Fibroblast of lung (primary cell): ENCODE data around the gene GRHL3. TPM values are rescaled to one million over a fixed set of nuclear protein-coding genes. Genes with fewer than 3 reads are reported as not detected.

Experiments
- DNase-seq, 2 donors: peaks; one replicate each; pipeline versions ENCODE4 v3.0.0 to v3.0.0-alpha.2; 2010; ENCODE audit warnings: low read depth in 2 of 2
- H2AFZ ChIP-seq: 2 replicates; pipeline ENCODE4 v1.5.1; 2012; ENCODE audit warnings: low read length, control low read depth, inconsistent platforms
- H3K27ac ChIP-seq: 2 replicates; pipeline ENCODE4 v1.5.1; 2011; ENCODE audit warnings: low read length, control low read depth; ENCODE audit not compliant: insufficient read depth
- H3K27me3 ChIP-seq: 2 replicates; pipeline ENCODE4 v1.5.1; 2011; ENCODE audit warnings: mild to moderate bottlenecking, low read length; ENCODE audit not compliant: control insufficient read depth, insufficient read depth
- H3K36me3 ChIP-seq: 2 replicates; pipeline ENCODE4 v1.5.1; 2011; ENCODE audit warnings: low read length; ENCODE audit not compliant: control insufficient read depth, insufficient read depth
- H3K4me1 ChIP-seq: 2 replicates; pipeline ENCODE4 v1.5.1; 2011; ENCODE audit warnings: low read length; ENCODE audit not compliant: control insufficient read depth, insufficient read depth; ENCODE audit errors: extremely low read depth
- H3K4me2 ChIP-seq: 2 replicates; pipeline ENCODE4 v1.5.1; 2011; ENCODE audit warnings: low read length, control low read depth; ENCODE audit not compliant: insufficient read depth; ENCODE audit errors: extremely low read depth
- H3K4me3 ChIP-seq, 4 experiments: fragments of 200-600 bp in 1 of 4; sonication (generic) in 1 of 4; replicated peaks in 1 of 4; 2 replicates each; pipeline ENCODE4 v1.5.1; 2011 to 2016; ENCODE audit warnings: low read length in 4 of 4, low read depth in 3 of 4, mild to moderate bottlenecking in 3 of 4, control low read depth in 2 of 4, inconsistent platforms in 1 of 4, mixed read lengths in 1 of 4; ENCODE audit not compliant: insufficient read depth in 1 of 4; ENCODE audit errors: control extremely low read depth in 1 of 4
- H3K79me2 ChIP-seq: 2 replicates; pipeline ENCODE4 v1.5.1; 2012; ENCODE audit warnings: mild to moderate bottlenecking, low read length, inconsistent platforms; ENCODE audit not compliant: control insufficient read depth, insufficient read depth
- H3K9ac ChIP-seq: 2 replicates; pipeline ENCODE4 v1.5.1; 2011; ENCODE audit warnings: mild to moderate bottlenecking, low read length, control low read depth; ENCODE audit not compliant: insufficient read depth
- H3K9me3 ChIP-seq: 2 replicates; pipeline ENCODE4 v1.5.1; 2012; ENCODE audit warnings: low read depth, low read length; ENCODE audit not compliant: control insufficient read depth, insufficient read depth
- H4K20me1 ChIP-seq: 2 replicates; pipeline ENCODE4 v1.5.1; 2011; ENCODE audit warnings: low read length; ENCODE audit not compliant: control insufficient read depth, insufficient read depth; ENCODE audit errors: extremely low read depth
- CTCF ChIP-seq, 2 donors: IDR thresholded peaks in 1 of 2; conservative IDR thresholded peaks in 1 of 2; 1 replicate in 1 of 2; 2 replicates in 1 of 2; pipeline ENCODE4 v1.5.1; 2011 to 2012; ENCODE audit warnings: low read length in 2 of 2, control low read depth in 1 of 2, inconsistent platforms in 1 of 2, low read depth in 1 of 2, mild to moderate bottlenecking in 1 of 2
- EZH2 ChIP-seq: IDR thresholded peaks from 2 replicates; pipeline ENCODE4 v1.5.1; 2012; ENCODE audit warnings: low read length, control low read depth, mild to moderate bottlenecking; ENCODE audit errors: missing control alignments
- polyA plus RNA-seq, 2 donors: library from polyadenylated mRNA; depleted of rRNA in 1 of 2; stranded (reverse) in 1 of 2; unstranded in 1 of 2; fragments of >200 nt; gene quantifications; 2 replicates each; pipeline ENCODE4 v1.2.1, GENCODE V29; 2011 to 2012; ENCODE audit warnings: missing spikeins in 1 of 2
- total RNA-seq: library from RNA; depleted of rRNA; stranded (reverse); fragments of >200 nt; gene quantifications from 2 replicates; pipeline ENCODE4 v1.2.1, GENCODE V29; 2014

GRHL3 gene
- total and polyA plus RNA-seq, 2 donors (not counting 1 experiment from before 2014, with no cell fraction given) = 0.03 TPM; not detected in 1

- no peak overlapping the region for H3K9ac ChIP-seq
- no peaks in the 10 kb centered on the region for H3K27me3 ChIP-seq
- H3K4me1 ChIP-seq = peaks cover 4% of the 10 kb centered on the region
- no peak overlapping the region for H3K27ac ChIP-seq
- no peak overlapping the region for H2AFZ ChIP-seq
- TF ChIP-seq EZH2 (no peak), CTCF (conservative IDR thresholded peaks at IDR 0.05 in 1 of 2, IDR thresholded peaks at IDR 0.05 in 1 of 2; ENCODE audit: low read depth in 1 of 2, low read length in 2 of 2) (peak; percentile 23 to 36)
- no peaks in the 10 kb centered on the region for H3K79me2 ChIP-seq
- H4K20me1 ChIP-seq = no peaks in the 10 kb centered on the region
- peaks cover 2% of the 10 kb centered on the region for H3K36me3 ChIP-seq
- no peak overlapping the region for H3K4me3 ChIP-seq
- H3K4me2 ChIP-seq = no peak overlapping the region
- no peaks in the 10 kb centered on the region for H3K9me3 ChIP-seq
- peak in 1 of 2 donors; percentile 79 for DNase-seq
Observed at GRCh38 chr1:24385160-24385940, 66.2 kb downstream of the GRHL3 start.

DNA sequence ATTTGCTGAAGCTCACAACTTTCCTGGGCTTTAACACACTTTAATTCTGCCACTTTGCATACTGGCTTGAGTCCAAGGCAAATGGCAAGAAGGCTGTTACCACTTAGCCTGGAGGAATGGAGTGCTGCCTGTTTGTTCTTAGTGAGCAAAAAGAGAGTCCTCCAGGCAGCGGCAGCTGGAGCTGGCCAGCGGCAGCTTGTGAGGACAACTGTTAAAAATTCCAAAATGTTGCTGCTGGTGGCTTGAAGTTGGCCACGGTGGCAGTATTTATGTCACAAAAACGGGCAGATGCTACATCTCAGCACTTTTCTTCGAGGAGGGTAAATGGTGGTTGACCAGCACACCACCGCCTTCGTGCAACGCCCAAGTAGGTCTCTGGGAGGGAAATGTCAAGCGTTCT lies 67.1 kb downstream of the GRHL3 start:
- no peak overlapping the region for H3K9ac ChIP-seq
- no peak overlapping the region for H3K4me3 ChIP-seq
- no peak overlapping the region for H3K4me2 ChIP-seq
- no peaks in the 10 kb centered on the region for H3K79me2 ChIP-seq
- no peak for DNase-seq
- H4K20me1 ChIP-seq = no peaks in the 10 kb centered on the region
- H3K4me1 ChIP-seq = peaks cover 4% of the 10 kb centered on the region
- H3K9me3 ChIP-seq = no peaks in the 10 kb centered on the region
- TF ChIP-seq EZH2 (no peak), CTCF (conservative IDR thresholded peaks at IDR 0.05 in 1 of 2, IDR thresholded peaks at IDR 0.05 in 1 of 2; ENCODE audit: low read depth in 1 of 2, low read length in 2 of 2) (no peak)
- H2AFZ ChIP-seq = no peak overlapping the region
- no peak overlapping the region for H3K27ac ChIP-seq
- no peaks in the 10 kb centered on the region for H3K27me3 ChIP-seq
- H3K36me3 ChIP-seq = peaks cover 2% of the 10 kb centered on the region

GRCh38 chr1:24386931-24387330 lies 67.8 kb downstream of the GRHL3 start:
- TF ChIP-seq CTCF (conservative IDR thresholded peaks at IDR 0.05 in 1 of 2, IDR thresholded peaks at IDR 0.05 in 1 of 2; ENCODE audit: low read depth in 1 of 2, low read length in 2 of 2) = no peak
- TF ChIP-seq EZH2 = no peak
- Histone ChIP-seq H4K20me1 (no peaks in the 10 kb centered on the region), H3K79me2 (no peaks in the 10 kb centered on the region), H2AFZ (no peak overlapping the region), H3K27ac (no peak overlapping the region), H3K4me2 (no peak overlapping the region), H3K27me3 (no peaks in the 10 kb centered on the region), H3K36me3 (peaks cover 2% of the 10 kb centered on the region), H3K9me3 (no peaks in the 10 kb centered on the region), H3K9ac (no peak overlapping the region), H3K4me3 (no peak overlapping the region), H3K4me1 (peaks cover 6% of the 10 kb centered on the region)
- no peak for DNase-seq
